NB4 (cell line): ENCODE data around the gene C10orf71.
A peak's percentile ranks its signal among the peaks of the same experiment; 100 is the strongest.

Experiments used
- DNase-seq: peaks from one replicate; pipeline ENCODE4 v3.0.0; 2010; ENCODE audit warnings: low read depth
- H3K4me3 ChIP-seq: one replicate; pipeline ENCODE4 v1.5.1; 2011; ENCODE audit warnings: mild to moderate bottlenecking, low read depth, low read length, moderate library complexity
- MYC ChIP-seq: IDR thresholded peaks from 2 replicates; pipeline ENCODE4 v1.6.1; 2011; ENCODE audit warnings: low read depth, low read length
- POLR2A ChIP-seq: IDR thresholded peaks from 2 replicates; pipeline ENCODE4 v1.6.1; 2011; ENCODE audit warnings: mild to moderate bottlenecking; ENCODE audit not compliant: insufficient read length; ENCODE audit errors: extremely low read depth
- TF ChIP-seq, protein P1 (sequence below): IDR thresholded peaks from 2 replicates; pipeline ENCODE4 v1.6.1; 2011; ENCODE audit warnings: low read depth, low read length
- TF ChIP-seq, protein P2 (sequence below): IDR thresholded peaks from one replicate; pipeline ENCODE4 v1.5.1; 2012; ENCODE audit warnings: low read depth, low read length

The C10orf71 gene

DNA sequence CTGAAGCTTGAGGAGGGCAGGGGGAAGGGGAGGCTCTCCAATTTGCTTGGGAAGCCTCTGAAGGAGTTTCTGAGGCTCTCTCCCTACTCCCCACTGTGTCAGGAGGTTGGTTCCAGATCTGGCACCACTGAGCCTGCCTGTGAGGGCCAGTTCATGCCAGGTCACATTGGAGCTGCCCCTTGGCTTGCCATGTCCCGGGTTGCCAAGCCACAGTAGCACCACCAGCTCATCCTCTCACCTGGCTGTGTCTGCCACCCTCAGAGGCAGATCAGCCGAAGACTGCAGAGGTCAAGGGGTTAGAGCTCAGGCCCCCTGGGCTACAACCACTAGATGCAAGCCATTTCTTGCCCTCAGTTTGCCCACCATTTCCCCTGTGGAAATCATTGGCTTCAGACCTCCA, 3.1 kb downstream of the C10orf71 start:
- no peak overlapping the region for H3K4me3 ChIP-seq
- TF ChIP-seq MYC (no peak), POLR2A (no peak)
- TF ChIP-seq, protein P1, sequence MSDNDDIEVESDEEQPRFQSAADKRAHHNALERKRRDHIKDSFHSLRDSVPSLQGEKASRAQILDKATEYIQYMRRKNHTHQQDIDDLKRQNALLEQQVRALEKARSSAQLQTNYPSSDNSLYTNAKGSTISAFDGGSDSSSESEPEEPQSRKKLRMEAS: no peak
- TF ChIP-seq, protein P2, sequence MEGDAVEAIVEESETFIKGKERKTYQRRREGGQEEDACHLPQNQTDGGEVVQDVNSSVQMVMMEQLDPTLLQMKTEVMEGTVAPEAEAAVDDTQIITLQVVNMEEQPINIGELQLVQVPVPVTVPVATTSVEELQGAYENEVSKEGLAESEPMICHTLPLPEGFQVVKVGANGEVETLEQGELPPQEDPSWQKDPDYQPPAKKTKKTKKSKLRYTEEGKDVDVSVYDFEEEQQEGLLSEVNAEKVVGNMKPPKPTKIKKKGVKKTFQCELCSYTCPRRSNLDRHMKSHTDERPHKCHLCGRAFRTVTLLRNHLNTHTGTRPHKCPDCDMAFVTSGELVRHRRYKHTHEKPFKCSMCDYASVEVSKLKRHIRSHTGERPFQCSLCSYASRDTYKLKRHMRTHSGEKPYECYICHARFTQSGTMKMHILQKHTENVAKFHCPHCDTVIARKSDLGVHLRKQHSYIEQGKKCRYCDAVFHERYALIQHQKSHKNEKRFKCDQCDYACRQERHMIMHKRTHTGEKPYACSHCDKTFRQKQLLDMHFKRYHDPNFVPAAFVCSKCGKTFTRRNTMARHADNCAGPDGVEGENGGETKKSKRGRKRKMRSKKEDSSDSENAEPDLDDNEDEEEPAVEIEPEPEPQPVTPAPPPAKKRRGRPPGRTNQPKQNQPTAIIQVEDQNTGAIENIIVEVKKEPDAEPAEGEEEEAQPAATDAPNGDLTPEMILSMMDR: no peak
- DNase-seq: no peak

DNA sequence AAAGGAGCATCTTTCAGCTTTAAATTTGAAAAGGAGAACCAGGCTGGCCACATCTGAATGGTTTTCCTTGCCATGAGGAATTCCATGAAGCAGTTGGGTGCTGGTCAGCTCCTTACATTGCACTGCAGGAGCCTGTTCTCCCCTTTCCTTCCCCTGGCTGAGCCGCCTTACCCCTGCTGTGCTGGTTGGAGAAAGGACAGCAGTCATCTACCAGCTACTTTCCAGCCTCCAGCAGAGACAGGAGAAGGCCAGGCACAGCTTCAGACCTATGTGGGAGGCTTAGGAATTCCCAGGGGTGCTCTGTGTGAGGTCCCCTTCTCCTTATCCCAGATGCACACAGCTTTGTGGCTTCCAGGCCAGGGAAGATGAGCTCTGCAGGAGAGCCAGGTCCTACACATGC, 4.7 kb downstream of the C10orf71 start:
- no peak overlapping the region for H3K4me3 ChIP-seq
- DNase-seq: no peak
- TF ChIP-seq, protein P2: no peak
- TF ChIP-seq, protein P1: no peak
- no peak for TF ChIP-seq MYC
- TF ChIP-seq POLR2A: no peak

DNA sequence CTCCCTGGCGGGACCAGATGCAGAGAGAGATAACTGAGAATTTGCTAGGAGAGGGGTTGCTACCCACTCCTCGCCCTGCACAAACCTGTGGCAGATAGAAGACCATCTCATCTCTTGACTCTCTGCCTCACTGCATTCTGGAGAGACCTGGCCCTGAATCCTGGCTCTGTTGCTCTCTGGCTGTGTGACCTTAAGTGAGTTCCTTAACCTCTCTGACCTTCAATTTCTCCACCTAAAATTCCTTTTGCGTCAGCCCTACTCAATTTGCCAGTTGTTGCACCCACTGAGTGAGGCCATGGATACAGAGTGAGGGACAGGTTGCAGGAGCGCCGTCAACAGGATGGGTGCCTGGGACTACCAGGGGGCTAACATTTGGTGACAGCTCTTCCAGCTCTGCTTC, 5.2 kb downstream of the C10orf71 start:
- no peak overlapping the region for H3K4me3 ChIP-seq
- TF ChIP-seq, protein P1: no peak
- TF ChIP-seq, protein P2: no peak
- no peak for TF ChIP-seq POLR2A
- no peak for DNase-seq

DNA sequence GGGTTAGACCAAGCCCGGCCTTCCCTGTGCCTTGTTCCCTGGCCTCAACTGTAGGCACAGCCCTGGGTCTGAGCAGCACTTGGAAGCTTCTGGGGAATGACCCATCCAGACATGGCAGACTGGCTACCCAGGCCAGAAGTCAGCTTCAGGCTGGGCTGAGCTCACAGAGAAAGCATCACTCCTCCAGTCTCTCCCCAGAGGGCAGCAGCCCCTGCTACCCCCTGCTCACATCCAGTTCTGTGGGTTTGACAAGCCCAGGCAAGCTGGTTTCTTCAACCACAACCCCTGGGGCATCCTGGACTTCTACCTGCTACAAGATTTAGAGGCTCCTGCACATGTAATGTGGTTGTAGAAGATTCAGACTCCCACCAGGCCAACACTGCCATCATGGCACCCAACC, 9.0 kb downstream of the C10orf71 start:
- TF ChIP-seq, protein P2: no peak
- no peak for TF ChIP-seq POLR2A
- TF ChIP-seq MYC: no peak
- TF ChIP-seq, protein P1: no peak
- peak; percentile 12 for DNase-seq
- no peak overlapping the region for H3K4me3 ChIP-seq

DNA sequence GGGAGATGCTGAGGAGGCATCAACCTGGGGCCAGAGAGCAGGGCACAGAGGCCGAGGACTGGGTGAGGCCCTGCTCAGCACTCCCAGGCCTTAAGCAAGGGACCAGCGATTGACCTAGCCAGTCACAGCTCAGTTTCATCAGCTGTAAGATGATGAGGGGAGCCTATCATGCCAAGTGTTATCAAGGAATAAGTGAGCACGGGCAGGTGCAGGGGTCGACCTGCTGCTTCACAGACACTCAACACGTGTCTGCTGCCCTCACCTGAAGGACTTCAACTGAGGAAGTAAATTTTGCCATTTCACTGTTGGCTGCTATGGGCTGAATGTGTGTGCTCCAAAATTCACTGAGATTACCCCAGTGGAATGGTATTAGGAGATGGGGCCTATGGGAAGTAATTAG, 9.9 kb downstream of the C10orf71 start:
- TF ChIP-seq MYC (no peak), POLR2A (no peak)
- TF ChIP-seq, protein P1: no peak
- TF ChIP-seq, protein P2: no peak
- H3K4me3 ChIP-seq: no peak overlapping the region
- no peak for DNase-seq
